ENCODE measurements around the gene NGEF.

NGEF gene

GRCh38 chr2:232882505-232883115 lies 130.4 kb downstream of the NGEF start:
- no peak for FAIRE-seq

GRCh38 chr2:232882085-232882484 lies 131.0 kb downstream of the NGEF start:
- no peak for FAIRE-seq

DNA sequence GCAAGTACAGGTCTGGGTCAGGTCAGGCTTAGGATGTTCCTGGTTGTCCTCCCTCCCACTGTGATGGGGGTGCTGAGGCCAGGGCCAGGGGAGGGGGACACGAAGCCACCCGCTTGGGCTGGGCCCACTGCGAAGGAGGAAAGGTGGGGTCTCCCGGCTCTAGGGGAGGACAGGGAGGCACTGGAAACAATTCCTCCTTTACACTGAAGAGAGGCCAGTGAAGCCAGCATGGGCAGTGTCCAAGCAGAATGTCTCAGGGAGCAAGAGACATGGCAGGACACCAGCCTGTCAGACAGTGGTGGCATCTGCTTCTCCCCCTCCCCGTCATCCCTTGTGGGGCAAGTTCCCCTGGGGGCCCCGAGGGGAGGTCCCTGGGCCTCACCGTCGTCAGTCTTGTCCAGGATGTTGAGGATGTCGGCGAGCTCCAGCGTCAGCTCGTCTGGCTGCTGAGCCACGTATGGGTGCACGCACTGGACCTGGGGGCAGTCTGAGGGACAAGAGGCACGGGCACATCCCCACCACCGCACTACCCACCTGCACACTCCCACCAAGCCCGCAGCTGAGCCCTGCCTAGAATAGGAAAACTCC lies 132.2 kb downstream of the NGEF start:
- FAIRE-seq = no peak

- FAIRE-seq = no peak
These were observed 133.2 kb downstream of the NGEF start for GRCh38 chr2:232879618-232880494.

DNA sequence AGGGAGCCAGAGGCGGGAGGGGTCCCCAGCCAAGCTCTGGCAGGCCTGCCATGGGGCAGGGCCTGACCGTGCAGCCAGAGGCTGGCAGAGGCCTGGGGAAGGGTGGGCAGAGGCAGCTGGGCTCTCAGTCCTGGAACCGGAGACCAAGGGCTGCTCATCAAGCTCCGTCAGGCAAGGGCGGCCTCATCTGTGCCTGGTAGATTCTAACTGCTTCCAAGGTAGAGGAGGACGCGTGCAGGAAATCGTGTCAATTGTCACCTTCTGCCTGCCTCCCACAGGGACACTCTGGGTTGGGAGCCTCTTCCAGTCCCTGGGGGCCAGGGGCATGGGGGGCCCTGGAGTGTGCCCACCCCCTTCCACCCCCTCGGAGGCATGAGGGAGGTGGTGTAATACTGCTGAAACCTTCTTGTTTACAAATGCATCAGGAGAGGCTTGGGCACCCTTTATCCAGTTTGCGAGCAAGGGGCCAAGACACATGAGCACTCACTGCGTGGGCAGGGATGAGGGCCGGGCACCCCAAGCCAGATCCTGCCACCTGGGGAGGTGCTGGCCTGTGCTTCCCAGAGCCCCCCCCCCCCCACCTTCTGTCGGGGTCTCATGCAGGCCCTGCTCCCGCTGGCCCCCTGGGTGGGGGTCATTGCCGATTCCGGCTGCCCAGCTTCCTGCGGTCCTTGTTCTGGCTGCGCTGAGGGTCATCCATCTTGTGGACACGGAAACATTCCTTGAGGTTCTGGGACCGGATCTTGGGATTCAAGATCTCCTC lies 134.0 kb downstream of the NGEF start:
- FAIRE-seq = no peak

GRCh38 chr2:232877940-232878511 lies 135.0 kb downstream of the NGEF start:
- FAIRE-seq = no peak

- no peak for FAIRE-seq
These were observed 136.0 kb downstream of the NGEF start for GRCh38 chr2:232876978-232877441.

- FAIRE-seq = no peak
These were observed 136.7 kb downstream of the NGEF start for GRCh38 chr2:232876161-232876977.

- FAIRE-seq = no peak
These were observed 137.6 kb downstream of the NGEF start for GRCh38 chr2:232875256-232876121.

- no peak for FAIRE-seq
These were observed 138.3 kb downstream of the NGEF start for GRCh38 chr2:232874677-232875223.

- no peak for FAIRE-seq
These were observed 139.0 kb downstream of the NGEF start for GRCh38 chr2:232873909-232874641.

- FAIRE-seq = no peak
These were observed 139.7 kb downstream of the NGEF start for GRCh38 chr2:232873292-232873908.

DNA sequence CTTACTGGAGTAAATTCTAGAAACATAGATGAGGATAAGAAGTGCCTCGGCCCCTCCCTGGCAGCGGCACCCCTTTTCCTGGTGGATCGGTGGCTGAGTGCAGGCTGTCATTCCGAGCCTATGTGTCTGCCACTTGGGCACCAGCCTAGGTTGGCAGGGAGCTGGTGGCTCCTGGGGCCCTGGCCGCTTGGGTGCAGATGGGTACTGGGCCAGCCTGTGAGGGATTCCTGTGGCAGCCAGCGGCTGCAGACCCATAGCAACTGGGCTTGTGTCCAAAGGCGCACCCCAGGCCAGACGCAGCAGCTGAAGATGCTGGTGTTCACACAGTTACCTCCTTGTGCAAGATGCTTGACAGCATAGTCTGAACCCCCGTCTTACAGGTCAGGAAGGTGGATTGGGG lies 140.2 kb downstream of the NGEF start:
- FAIRE-seq = no peak

GRCh38 chr2:232871835-232872736 lies 141.0 kb downstream of the NGEF start:
- FAIRE-seq = no peak

DNA sequence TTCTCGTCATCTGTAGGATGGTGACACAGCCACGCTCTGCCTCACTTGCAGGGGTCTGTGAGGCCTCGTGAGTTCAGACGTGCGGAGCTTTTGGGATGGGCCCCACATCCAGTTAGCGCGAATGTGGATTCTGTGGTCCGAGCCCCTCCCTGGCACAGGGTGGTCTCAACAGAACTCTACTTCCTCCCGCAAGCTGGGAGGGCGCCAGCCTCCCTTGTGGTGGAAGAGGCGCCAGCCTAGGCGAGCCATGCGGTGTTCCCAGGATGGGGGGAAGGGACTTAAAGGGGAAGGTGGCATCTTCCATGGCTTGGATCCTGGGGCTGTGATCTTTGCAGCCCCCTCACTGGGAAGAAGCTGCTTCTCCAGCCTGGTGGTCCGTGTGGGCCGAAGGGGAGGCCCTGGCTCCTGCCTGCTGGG lies 141.6 kb downstream of the NGEF start:
- no peak for FAIRE-seq

GRCh38 chr2:232870766-232871371 lies 142.2 kb downstream of the NGEF start:
- no peak for FAIRE-seq

GRCh38 chr2:232870018-232870765 lies 142.9 kb downstream of the NGEF start, which contains the start of gene SNORC:
TSS of gene SNORC (plus strand) at chr2:232870264. CDS start at chr2:232870342, 78 bp downstream.
- FAIRE-seq = no peak

All from colon (tissue), 2 donors.